ENCODE measurements around the gene MX1.

- TF ChIP-seq EZH2 (IDR thresholded peaks at IDR 0.05; ENCODE audit: borderline replicate concordance, low read depth, low read length, poor library complexity, severe bottlenecking): no peak
- no peak for TF ChIP-seq CTCF (conservative IDR thresholded peaks at IDR 0.05; ENCODE audit: low read depth, low read length)
Observed at GRCh38 chr21:41487082-41487481, 61.0 kb downstream of the MX1 start.
